Mesendoderm (in vitro differentiated cells): Measurements from ENCODE around the gene SLC39A9.
"Not testable (repeated sequence)": the region's sequence is repeated elsewhere in the genome, so short reads cannot be mapped to it uniquely, and the experiment has no call there.

Experiments used
- DNase-seq: peaks from one replicate; pipeline ENCODE4 v3.0.0; 2013
- H2AK5ac ChIP-seq: 2 replicates; pipeline ENCODE4 v1.6.1; 2013; ENCODE audit warnings: low read length, inconsistent platforms
- H2BK120ac ChIP-seq: 2 replicates; pipeline ENCODE4 v1.6.1; 2013; ENCODE audit warnings: low read depth, mild to moderate bottlenecking, low read length, moderate library complexity, mixed read lengths
- H2BK15ac ChIP-seq: replicated peaks from 2 replicates; pipeline ENCODE4 v1.6.1; 2013; ENCODE audit warnings: low read depth, mild to moderate bottlenecking, moderate library complexity
- H2BK5ac ChIP-seq: 2 replicates; pipeline ENCODE4 v1.6.1; 2013; ENCODE audit warnings: low read length, inconsistent platforms
- H3K18ac ChIP-seq: 2 replicates; pipeline ENCODE4 v1.6.1; 2013; ENCODE audit warnings: mild to moderate bottlenecking, low read length, mixed read lengths
- H3K23ac ChIP-seq: one replicate; pipeline ENCODE4 v1.6.1; 2013; ENCODE audit warnings: low read length
- H3K27ac ChIP-seq: 2 replicates; pipeline ENCODE4 v1.5.1; 2013; ENCODE audit warnings: low read depth, mild to moderate bottlenecking, inconsistent platforms, low read length, moderate library complexity
- H3K27me3 ChIP-seq: 2 replicates; pipeline ENCODE4 v1.6.1; 2013; ENCODE audit warnings: low read length, control low read depth, mild to moderate bottlenecking, inconsistent platforms; ENCODE audit not compliant: insufficient read depth, poor library complexity
- H3K36me3 ChIP-seq: 2 replicates; pipeline ENCODE4 v1.6.1; 2013; ENCODE audit warnings: low read length, inconsistent platforms; ENCODE audit not compliant: control insufficient read depth, insufficient read depth
- H3K4ac ChIP-seq: one replicate; pipeline ENCODE4 v1.6.1; 2013; ENCODE audit warnings: low read depth, mild to moderate bottlenecking, low read length, moderate library complexity
- H3K4me1 ChIP-seq: 2 replicates; pipeline ENCODE4 v1.6.1; 2013; ENCODE audit warnings: low read depth, low read length, inconsistent platforms; ENCODE audit not compliant: control insufficient read depth
- H3K4me2 ChIP-seq: 2 replicates; pipeline ENCODE4 v1.6.1; 2013; ENCODE audit warnings: low read length
- H3K4me3 ChIP-seq: 2 replicates; pipeline ENCODE4 v1.5.1; 2013; ENCODE audit warnings: mild to moderate bottlenecking, low read length
- H3K56ac ChIP-seq: one replicate; pipeline ENCODE4 v1.6.1; 2013; ENCODE audit warnings: low read length
- H3K79me1 ChIP-seq: 2 replicates; pipeline ENCODE4 v1.6.1; 2013; ENCODE audit warnings: low read length, inconsistent platforms
- H3K79me2 ChIP-seq: 2 replicates; pipeline ENCODE4 v1.6.1; 2013; ENCODE audit warnings: mild to moderate bottlenecking, low read length; ENCODE audit not compliant: control insufficient read depth, insufficient read depth
- H3K9ac ChIP-seq: 2 replicates; pipeline ENCODE4 v1.6.1; 2013; ENCODE audit warnings: low read length, inconsistent platforms
- H4K5ac ChIP-seq: one replicate; pipeline ENCODE4 v1.6.1; 2013; ENCODE audit warnings: low read length
- H4K8ac ChIP-seq: one replicate; pipeline ENCODE4 v1.6.1; 2013; ENCODE audit warnings: low read depth, mild to moderate bottlenecking, control low read depth, low read length, moderate library complexity
- WGBS: extraction: QIAGEN DNeasy Blood & Tissue Kit; methylation state at CpG from one replicate; pipeline ENCODE4 v1.1.7; 2013; ENCODE audit warnings: low lambda C conversion rate, missing lambda C conversion rate; ENCODE audit not compliant: insufficient coverage; ENCODE audit errors: extremely low coverage; 5-methylcytosine and 5-hydroxymethylcytosine counted together

SLC39A9 gene

GRCh38 chr14:69491193-69491592, 92.7 kb downstream of the SLC39A9 start:
- no CpG with 5 or more reads among the region's 3 CpGs for WGBS
- H2BK5ac ChIP-seq = no peak overlapping the region
- no peak overlapping the region for H3K4ac ChIP-seq
- no peak overlapping the region for H3K4me3 ChIP-seq
- H3K4me2 ChIP-seq = no peak overlapping the region
- H2AK5ac ChIP-seq = no peak overlapping the region
- H4K8ac ChIP-seq = no peak overlapping the region
- H3K18ac ChIP-seq = no peak overlapping the region
- H3K36me3 ChIP-seq = no peaks in the 10 kb centered on the region
- H2BK120ac ChIP-seq = no peak overlapping the region
- no peak overlapping the region for H4K5ac ChIP-seq
- H3K27me3 ChIP-seq = peaks cover 4% of the 10 kb centered on the region
- H2BK15ac ChIP-seq = no peak overlapping the region
- no peak overlapping the region for H3K23ac ChIP-seq
- no peak overlapping the region for H3K27ac ChIP-seq
- no peaks in the 10 kb centered on the region for H3K79me2 ChIP-seq
- H3K56ac ChIP-seq = no peak overlapping the region
- H3K79me1 ChIP-seq = no peaks in the 10 kb centered on the region
- no peaks in the 10 kb centered on the region for H3K4me1 ChIP-seq
- no peak for DNase-seq
- H3K9ac ChIP-seq = no peak overlapping the region

GRCh38 chr14:69493038-69493437, 94.5 kb downstream of the SLC39A9 start:
- no peak overlapping the region for H3K56ac ChIP-seq
- H3K79me2 ChIP-seq = no peaks in the 10 kb centered on the region
- no peak overlapping the region for H3K23ac ChIP-seq
- no peak overlapping the region for H3K9ac ChIP-seq
- no peak overlapping the region for H3K4me3 ChIP-seq
- H3K4me1 ChIP-seq = no peaks in the 10 kb centered on the region
- no peak overlapping the region for H2BK5ac ChIP-seq
- H3K79me1 ChIP-seq = no peaks in the 10 kb centered on the region
- H3K4me2 ChIP-seq = no peak overlapping the region
- WGBS = no CpG with 5 or more reads among the region's 4 CpGs
- H2BK120ac ChIP-seq = no peak overlapping the region
- no peak overlapping the region for H3K27ac ChIP-seq
- no peak overlapping the region for H3K18ac ChIP-seq
- no peaks in the 10 kb centered on the region for H3K27me3 ChIP-seq
- no peak overlapping the region for H2BK15ac ChIP-seq
- no peaks in the 10 kb centered on the region for H3K36me3 ChIP-seq
- H4K8ac ChIP-seq = no peak overlapping the region
- H2AK5ac ChIP-seq = no peak overlapping the region
- H3K4ac ChIP-seq = no peak overlapping the region
- DNase-seq = peak; percentile 38
- H4K5ac ChIP-seq = no peak overlapping the region

GRCh38 chr14:69493791-69494190, 95.3 kb downstream of the SLC39A9 start:
- no peaks in the 10 kb centered on the region for H3K79me1 ChIP-seq
- H3K4me1 ChIP-seq = no peaks in the 10 kb centered on the region
- H2BK15ac ChIP-seq = no peak overlapping the region
- H4K5ac ChIP-seq = no peak overlapping the region
- H2AK5ac ChIP-seq = no peak overlapping the region
- H3K4me3 ChIP-seq = no peak overlapping the region
- no peaks in the 10 kb centered on the region for H3K36me3 ChIP-seq
- no peak overlapping the region for H3K4me2 ChIP-seq
- H4K8ac ChIP-seq = no peak overlapping the region
- WGBS = no CpG with 5 or more reads among the region's 3 CpGs
- H3K9ac ChIP-seq = no peak overlapping the region
- no peak for DNase-seq
- no peak overlapping the region for H2BK120ac ChIP-seq
- H3K56ac ChIP-seq = no peak overlapping the region
- no peak overlapping the region for H3K18ac ChIP-seq
- H2BK5ac ChIP-seq = no peak overlapping the region
- no peak overlapping the region for H3K4ac ChIP-seq
- no peak overlapping the region for H3K23ac ChIP-seq
- no peak overlapping the region for H3K27ac ChIP-seq
- H3K79me2 ChIP-seq = no peaks in the 10 kb centered on the region
- H3K27me3 ChIP-seq = no peaks in the 10 kb centered on the region

- no peak overlapping the region for H4K8ac ChIP-seq
- H2BK5ac ChIP-seq = no peak overlapping the region
- H3K27ac ChIP-seq = no peak overlapping the region
- no peaks in the 10 kb centered on the region for H3K27me3 ChIP-seq
- H3K56ac ChIP-seq = no peak overlapping the region
- no peaks in the 10 kb centered on the region for H3K36me3 ChIP-seq
- no peaks in the 10 kb centered on the region for H3K79me2 ChIP-seq
- WGBS = no CpG with 5 or more reads among the region's 5 CpGs
- no peak overlapping the region for H4K5ac ChIP-seq
- H2AK5ac ChIP-seq = no peak overlapping the region
- H3K23ac ChIP-seq = no peak overlapping the region
- no peak overlapping the region for H2BK120ac ChIP-seq
- no peaks in the 10 kb centered on the region for H3K79me1 ChIP-seq
- H3K9ac ChIP-seq = no peak overlapping the region
- H3K4me2 ChIP-seq = no peak overlapping the region
- no peak overlapping the region for H3K4me3 ChIP-seq
- no peak for DNase-seq
- no peaks in the 10 kb centered on the region for H3K4me1 ChIP-seq
- H3K18ac ChIP-seq = no peak overlapping the region
- no peak overlapping the region for H2BK15ac ChIP-seq
- no peak overlapping the region for H3K4ac ChIP-seq
Measured at GRCh38 chr14:69495341-69495921, 96.9 kb downstream of the SLC39A9 start.

- H3K4me1 ChIP-seq, H4K5ac ChIP-seq, H3K18ac ChIP-seq, H3K4me2 ChIP-seq, H3K9ac ChIP-seq, H3K27me3 ChIP-seq, H2BK120ac ChIP-seq, H3K27ac ChIP-seq, H4K8ac ChIP-seq, H3K23ac ChIP-seq, H3K79me1 ChIP-seq, H3K36me3 ChIP-seq, H3K56ac ChIP-seq, H3K4me3 ChIP-seq, H2AK5ac ChIP-seq, H2BK15ac ChIP-seq, DNase-seq, H3K4ac ChIP-seq, H2BK5ac ChIP-seq, H3K79me2 ChIP-seq: not testable (repeated sequence)
- no CpG with 5 or more reads among the region's 4 CpGs for WGBS
Measured at GRCh38 chr14:69497866-69498265, 99.4 kb downstream of the SLC39A9 start.

GRCh38 chr14:69498286-69498685, 99.8 kb downstream of the SLC39A9 start:
- H4K8ac ChIP-seq, H3K9ac ChIP-seq, H3K4me2 ChIP-seq, H3K27me3 ChIP-seq, H3K4ac ChIP-seq, H3K79me2 ChIP-seq, H4K5ac ChIP-seq, H3K4me1 ChIP-seq, H3K36me3 ChIP-seq, H2BK15ac ChIP-seq, H3K27ac ChIP-seq, H2BK5ac ChIP-seq, H3K18ac ChIP-seq, H3K56ac ChIP-seq, H2BK120ac ChIP-seq, H3K23ac ChIP-seq, H3K4me3 ChIP-seq, H3K79me1 ChIP-seq, H2AK5ac ChIP-seq, DNase-seq: not testable (repeated sequence)
- no CpG with 5 or more reads among the region's 4 CpGs for WGBS
